RCC 7860 (cell line): ENCODE measurements around the gene HTRA1.

Experiments
- DNase-seq: peaks from one replicate; pipeline ENCODE4 v3.0.0-alpha.2; 2015; ENCODE audit warnings: low spot score
- FAIRE-seq: peaks from 2 replicates; lab custom pipeline; 2012; peaks lifted over from hg19 to GRCh38; lab: Jason Lieb, UNC

HTRA1 gene

GRCh38 chr10:122493761-122494160 lies 32.4 kb downstream of the HTRA1 start:
- FAIRE-seq: no peak
- no peak for DNase-seq

DNA sequence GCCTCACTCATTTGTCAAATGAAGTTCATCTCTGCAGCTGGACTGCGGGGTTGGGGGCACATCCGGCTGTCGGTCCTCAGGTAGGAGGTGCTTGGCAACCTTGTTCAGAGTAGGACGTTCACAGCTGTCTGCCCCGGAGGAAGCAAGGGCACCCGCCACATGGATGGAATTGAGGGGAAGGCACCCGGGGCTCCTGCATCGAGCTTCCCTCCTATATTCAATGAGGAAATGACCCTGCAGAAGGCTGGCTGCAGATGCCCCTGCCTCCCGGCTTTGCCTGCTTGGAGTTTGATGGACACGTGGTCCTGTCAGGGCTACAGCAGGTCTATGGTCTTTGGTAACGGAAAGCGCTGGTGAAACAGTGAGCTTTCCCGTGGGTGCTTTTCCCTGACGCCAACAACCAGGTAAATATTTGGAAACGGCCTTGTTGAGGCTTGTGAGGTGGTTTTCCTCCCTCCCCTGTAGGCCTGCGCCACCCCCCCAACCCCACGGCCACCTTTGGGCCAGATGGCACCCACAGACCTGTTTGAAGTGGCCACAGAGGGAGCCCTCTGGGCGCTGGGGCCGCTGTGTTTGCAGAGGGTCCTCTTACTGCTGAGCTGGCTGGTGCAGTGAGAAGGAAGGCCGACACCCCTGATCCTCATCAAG lies 32.9 kb downstream of the HTRA1 start:
- FAIRE-seq: no peak
- no peak for DNase-seq

- no peak for FAIRE-seq
Observed at GRCh38 chr10:122494833-122495232, 33.5 kb downstream of the HTRA1 start.

GRCh38 chr10:122495406-122496340 lies 34.3 kb downstream of the HTRA1 start:
- no peak for FAIRE-seq
- no peak for DNase-seq

More at GRCh38 chr10:122494833-122495232, 33.5 kb downstream of the HTRA1 start:
- DNase-seq: peak; percentile 59

DNA sequence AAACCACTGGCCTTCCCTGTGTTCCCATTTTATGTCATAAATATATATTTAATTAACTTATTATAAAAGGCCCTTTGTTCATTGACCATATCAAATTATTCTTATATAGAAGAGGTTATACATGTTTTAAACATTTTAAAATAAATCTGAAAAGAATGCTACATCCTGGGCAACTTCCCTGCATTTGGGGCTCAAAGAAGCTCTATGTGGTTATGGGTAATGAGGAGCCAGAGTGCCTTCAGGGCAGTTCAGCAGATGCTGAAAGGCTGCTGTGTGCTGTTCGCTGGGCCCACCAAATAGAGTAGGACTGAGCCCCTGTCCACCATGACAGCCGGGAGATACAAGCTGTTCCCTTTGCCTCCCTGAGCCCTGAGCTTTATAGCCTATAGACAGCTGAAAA lies 35.9 kb downstream of the HTRA1 start:
- DNase-seq: no peak
- no peak for FAIRE-seq

DNA sequence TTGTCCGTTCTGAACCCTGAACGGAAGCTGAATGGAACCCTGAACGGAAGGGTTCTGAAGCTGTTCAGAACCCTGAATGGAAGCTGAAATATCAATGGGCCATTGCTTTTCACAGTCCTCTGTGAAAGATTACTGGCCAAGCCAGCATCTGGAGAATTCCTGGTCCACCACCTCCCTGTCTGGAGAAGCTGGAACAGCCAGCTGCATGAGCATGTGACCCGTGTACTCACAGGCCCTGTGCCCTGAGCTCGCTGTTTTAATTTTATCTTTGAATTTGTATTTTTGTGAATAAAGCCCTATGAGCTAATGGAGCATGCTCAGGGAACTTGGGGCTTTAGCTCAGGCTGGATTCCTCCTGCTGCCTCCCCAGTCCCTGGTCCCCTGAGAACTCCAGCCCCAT lies 37.2 kb downstream of the HTRA1 start:
- FAIRE-seq (no peak), DNase-seq (no peak)

- DNase-seq: no peak
- FAIRE-seq: no peak
Observed at GRCh38 chr10:122499012-122499411, 37.7 kb downstream of the HTRA1 start.

GRCh38 chr10:122499491-122499941 lies 38.2 kb downstream of the HTRA1 start:
- no peak for FAIRE-seq

GRCh38 chr10:122500194-122500593 lies 38.8 kb downstream of the HTRA1 start:
- DNase-seq (no peak), FAIRE-seq (no peak)

More at GRCh38 chr10:122499491-122499941, 38.2 kb downstream of the HTRA1 start:
- no peak for DNase-seq

GRCh38 chr10:122500726-122501125 lies 39.4 kb downstream of the HTRA1 start:
- FAIRE-seq: no peak
- DNase-seq: no peak

DNA sequence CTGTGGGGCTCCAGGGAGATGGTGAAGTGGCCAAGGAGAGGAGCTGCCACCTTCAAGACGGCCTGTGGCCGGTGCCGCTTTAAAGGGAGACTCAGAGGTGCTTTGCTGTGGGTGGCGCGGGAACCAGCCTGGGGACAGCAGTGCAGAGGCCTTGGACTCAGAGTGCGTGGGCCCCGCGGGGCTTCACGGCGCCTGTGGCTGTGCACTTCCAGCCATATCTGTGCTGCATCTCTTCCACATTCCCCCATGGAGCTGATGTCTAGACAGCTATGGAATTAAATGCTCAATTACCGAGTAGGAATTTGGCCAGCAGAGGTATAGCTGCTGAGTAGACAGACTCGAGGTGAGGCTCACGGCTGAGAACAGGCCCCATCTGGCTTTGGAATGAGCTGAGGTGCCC lies 41.7 kb downstream of the HTRA1 start:
- no peak for DNase-seq
- no peak for FAIRE-seq

- no peak for FAIRE-seq
- no peak for DNase-seq
Observed at GRCh38 chr10:122503886-122504609, 42.7 kb downstream of the HTRA1 start.

- FAIRE-seq (no peak), DNase-seq (peak; percentile 63)
Observed at GRCh38 chr10:122504610-122504950, 43.2 kb downstream of the HTRA1 start.

- FAIRE-seq (no peak), DNase-seq (no peak)
Observed at GRCh38 chr10:122505011-122505410, 43.7 kb downstream of the HTRA1 start.

DNA sequence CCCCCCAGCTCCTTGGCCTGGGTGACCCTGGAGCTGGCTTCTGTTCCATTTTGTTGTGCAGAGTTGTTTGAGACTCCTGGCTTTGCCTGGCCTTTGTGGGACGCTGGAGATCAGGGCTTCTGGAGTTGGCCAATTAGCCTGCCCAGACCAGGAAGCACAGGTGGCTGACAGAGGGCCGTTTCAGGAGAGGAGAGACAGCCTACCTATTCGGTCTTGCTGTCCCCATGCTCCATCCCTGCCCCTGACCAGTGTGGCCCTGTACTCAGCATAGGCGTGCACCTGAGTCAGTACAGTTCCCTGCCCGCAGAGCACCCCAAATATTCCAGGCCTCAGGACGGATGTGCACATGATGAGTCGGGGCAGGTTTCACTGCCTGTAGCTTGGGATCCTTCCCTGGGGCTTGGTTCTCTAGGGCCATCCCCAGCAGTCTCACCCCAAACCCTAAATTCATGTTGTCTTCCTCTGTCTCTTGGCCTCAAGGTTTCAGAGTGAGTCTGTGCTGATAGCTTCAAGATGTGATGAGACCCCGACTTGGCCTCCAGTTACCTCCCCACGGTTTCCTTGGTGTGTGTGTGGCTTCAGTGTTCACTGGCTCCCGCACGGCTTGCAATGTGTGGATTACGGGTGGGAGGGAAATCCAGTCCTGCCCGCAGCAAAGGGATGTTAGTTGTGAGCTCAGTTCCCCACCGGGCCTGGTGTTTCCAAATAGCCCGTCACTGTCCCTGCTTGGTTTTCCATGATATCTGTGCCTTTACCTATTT lies 44.7 kb downstream of the HTRA1 start:
- DNase-seq (no peak), FAIRE-seq (no peak)

DNA sequence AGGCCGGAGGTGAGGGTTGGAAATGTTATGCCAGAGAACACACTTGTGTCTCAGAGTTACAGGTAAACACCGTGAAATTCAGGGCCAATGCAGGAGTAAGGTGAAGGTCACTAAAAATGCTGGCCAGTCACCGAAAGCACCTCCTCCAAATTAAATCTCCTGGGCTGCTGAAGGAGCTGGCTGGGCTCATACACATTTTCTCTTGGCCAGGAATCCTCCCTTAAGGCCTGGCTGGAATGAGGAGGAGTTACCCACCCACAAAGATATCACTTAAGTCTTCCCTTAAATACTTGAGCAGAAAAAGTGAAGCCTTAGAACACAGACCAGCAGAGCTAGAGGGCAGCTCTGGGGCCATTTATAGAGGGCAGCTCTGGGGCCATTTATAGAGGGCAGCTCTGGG lies 46.3 kb downstream of the HTRA1 start:
- no peak for FAIRE-seq
- no peak for DNase-seq

GRCh38 chr10:122508021-122508420 lies 46.7 kb downstream of the HTRA1 start:
- no peak for FAIRE-seq
- DNase-seq: no peak

GRCh38 chr10:122509323-122509722 lies 48.0 kb downstream of the HTRA1 start:
- FAIRE-seq (no peak), DNase-seq (no peak)

DNA sequence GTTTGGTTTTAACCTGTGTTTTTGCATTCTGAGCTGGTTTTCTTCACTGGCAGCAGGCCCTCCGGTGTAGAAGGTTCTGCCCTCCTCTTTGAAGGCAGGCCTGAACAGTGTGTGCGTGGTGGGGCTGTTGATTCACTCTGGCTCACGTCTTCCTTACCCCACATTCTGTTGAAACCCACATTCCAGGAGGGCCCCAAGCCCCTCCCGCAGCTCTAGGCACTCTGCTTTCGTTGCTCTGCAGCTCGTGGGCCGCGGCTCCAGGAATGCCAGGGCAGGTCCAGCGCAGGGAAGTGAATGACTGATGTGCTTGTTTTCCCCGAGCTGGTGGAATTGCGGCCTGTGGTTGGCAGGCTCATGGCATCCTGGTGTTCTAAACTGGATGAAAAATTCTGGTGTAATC lies 49.0 kb downstream of the HTRA1 start:
- no peak for DNase-seq
- no peak for FAIRE-seq

DNA sequence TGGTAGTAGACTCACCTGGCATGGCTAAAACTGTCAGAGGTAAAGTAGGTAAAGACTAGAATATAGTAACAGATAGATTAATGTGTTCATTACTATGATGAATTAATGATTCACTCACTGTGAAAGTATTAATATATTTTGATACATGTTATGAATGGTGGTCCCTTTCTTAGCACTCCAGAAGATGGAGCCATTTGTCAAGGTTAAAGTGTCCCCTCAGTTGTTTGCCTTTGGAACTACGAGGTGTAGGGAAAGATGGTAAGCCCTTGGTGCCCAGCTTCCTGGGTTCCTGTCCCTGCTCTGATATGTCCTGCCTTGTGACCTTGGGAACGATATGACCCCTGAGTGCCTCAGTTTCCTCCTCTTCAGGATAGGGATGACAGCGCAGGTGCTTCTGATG lies 49.4 kb downstream of the HTRA1 start:
- no peak for FAIRE-seq

GRCh38 chr10:122513053-122513452 lies 51.7 kb downstream of the HTRA1 start:
- FAIRE-seq (no peak), DNase-seq (no peak)

More for the DNA sequence above, 49.4 kb downstream of the HTRA1 start:
- no peak for DNase-seq
